CD14-positive monocyte (primary cell): Measurements from ENCODE around the gene ACTG1. TPM values are rescaled to one million over a fixed set of nuclear protein-coding genes. Genes with fewer than 3 reads are reported as not detected.

Experiments
- DNase-seq, 3 donors: peaks; one replicate each; pipeline ENCODE4 v3.0.0-alpha.2; 2011 to 2022
- H2AFZ ChIP-seq: 2 replicates; pipeline ENCODE4 v1.6.0; 2012; ENCODE audit warnings: mild to moderate bottlenecking, low read depth, low read length, inconsistent platforms; ENCODE audit not compliant: insufficient read depth, poor library complexity, severe bottlenecking
- H3K27ac ChIP-seq, 2 donors: 1 replicate in 1 of 2; 2 replicates in 1 of 2; pipeline ENCODE4 v1.5.1; 2012 to 2013; ENCODE audit warnings: low read length in 2 of 2, control low read depth in 1 of 2, inconsistent platforms in 1 of 2, low read depth in 1 of 2, mild to moderate bottlenecking in 1 of 2
- H3K27me3 ChIP-seq, 2 donors: one replicate each; pipeline versions ENCODE4 v1.6.0 to v1.6.1; 2011 to 2013; ENCODE audit warnings: low read length in 2 of 2; ENCODE audit not compliant: control insufficient read depth in 2 of 2, insufficient read depth in 2 of 2
- H3K36me3 ChIP-seq, 2 donors: replicated peaks in 1 of 2; 1 replicate in 1 of 2; 2 replicates in 1 of 2; pipeline versions ENCODE4 v1.5.1 to v1.6.1; 2012 to 2013; ENCODE audit warnings: low read length in 2 of 2, control low read depth in 1 of 2, inconsistent platforms in 1 of 2, mild to moderate bottlenecking in 1 of 2; ENCODE audit not compliant: insufficient read depth in 2 of 2, control insufficient read depth in 1 of 2
- H3K4me1 ChIP-seq, 2 donors: 1 replicate in 1 of 2; 2 replicates in 1 of 2; pipeline versions ENCODE4 v1.5.1 to v1.6.1; 2012 to 2013; ENCODE audit warnings: low read length in 2 of 2, control low read depth in 1 of 2, inconsistent platforms in 1 of 2, mild to moderate bottlenecking in 1 of 2, moderate library complexity in 1 of 2; ENCODE audit not compliant: insufficient read depth in 2 of 2, control insufficient read depth in 1 of 2
- H3K4me2 ChIP-seq: replicated peaks from 2 replicates; pipeline ENCODE3; 2012; ENCODE audit warnings: low read length, moderate library complexity, mild to moderate bottlenecking; ENCODE audit not compliant: poor library complexity, severe bottlenecking; ENCODE audit errors: extremely low read depth
- H3K4me3 ChIP-seq, 3 experiments: fragments of 200-600 bp in 1 of 3; sonication (generic) in 1 of 3; replicated peaks in 1 of 3; 1 replicate in 2 of 3; 2 replicates in 1 of 3; pipeline ENCODE4 v1.5.1; 2011 to 2013; ENCODE audit warnings: low read length in 3 of 3, mild to moderate bottlenecking in 3 of 3, control low read depth in 2 of 3, low read depth in 2 of 3, inconsistent platforms in 1 of 3, moderate library complexity in 1 of 3
- H3K79me2 ChIP-seq: 2 replicates; pipeline ENCODE4 v1.6.0; 2012; ENCODE audit warnings: mild to moderate bottlenecking, control low read depth, inconsistent platforms, low read length, moderate library complexity; ENCODE audit not compliant: insufficient read depth
- H3K9ac ChIP-seq: 2 replicates; pipeline ENCODE4 v1.6.0; 2017; ENCODE audit warnings: low read length, mild to moderate bottlenecking; ENCODE audit not compliant: insufficient read depth, poor library complexity, severe bottlenecking
- H3K9me3 ChIP-seq, 2 donors: replicated peaks in 1 of 2; 1 replicate in 1 of 2; 2 replicates in 1 of 2; pipeline versions ENCODE4 v1.5.1 to v1.6.1; 2012 to 2013; ENCODE audit warnings: low read length in 2 of 2, control low read depth in 1 of 2; ENCODE audit not compliant: control insufficient read depth in 1 of 2, insufficient read depth in 1 of 2
- H4K20me1 ChIP-seq: 2 replicates; pipeline ENCODE4 v1.6.0; 2012; ENCODE audit warnings: mild to moderate bottlenecking, low read length, control low read depth, moderate library complexity; ENCODE audit not compliant: insufficient read depth
- H3K27ac Mint-ChIP-seq, 7 donors: one replicate each; pipeline ENCODE4 v1.8.0; 2020; ENCODE audit warnings: mild to moderate bottlenecking in 7 of 7, mixed read lengths in 7 of 7, moderate library complexity in 6 of 7, inconsistent platforms in 2 of 7
- H3K27me3 Mint-ChIP-seq, 3 donors: one replicate each; pipeline ENCODE4 v1.8.0; 2021 to 2022; ENCODE audit warnings: low read depth in 3 of 3, mild to moderate bottlenecking in 3 of 3, mixed read lengths in 3 of 3, moderate library complexity in 3 of 3, inconsistent platforms in 1 of 3
- H3K36me3 Mint-ChIP-seq, 2 donors: one replicate each; pipeline ENCODE4 v1.8.0; 2020; ENCODE audit warnings: mixed read lengths in 2 of 2, inconsistent platforms in 1 of 2, mild to moderate bottlenecking in 1 of 2
- H3K4me1 Mint-ChIP-seq: one replicate; pipeline ENCODE4 v1.8.0; 2020; ENCODE audit warnings: mild to moderate bottlenecking, mixed read lengths
- H3K4me3 Mint-ChIP-seq, 2 donors: one replicate each; pipeline ENCODE4 v1.8.0; 2020; ENCODE audit warnings: mild to moderate bottlenecking in 2 of 2, mixed read lengths in 2 of 2, moderate library complexity in 1 of 2
- H3K9me3 Mint-ChIP-seq, 7 donors: one replicate each; pipeline ENCODE4 v1.8.0; 2020 to 2022; ENCODE audit warnings: mixed read lengths in 7 of 7, mild to moderate bottlenecking in 6 of 7, moderate library complexity in 6 of 7, inconsistent platforms in 2 of 7
- CTCF ChIP-seq: fragments of 200-600 bp; IDR thresholded peaks from one replicate; pipeline ENCODE4 v1.8.0; 2022; ENCODE audit warnings: antibody characterized with exemption, mild to moderate bottlenecking
- WGBS: methylation state at CpG from one replicate; pipeline ENCODE4 v1.1.5; 2013; ENCODE audit warnings: missing lambda C conversion rate; ENCODE audit not compliant: insufficient coverage; 5-methylcytosine and 5-hydroxymethylcytosine counted together
- intact Hi-C, 2 donors: fragments of 100-400 bp; cut with micrococcal nuclease; formaldehyde crosslinking; loops; one replicate each; pipeline versions ENCODE4 v1.15.0 to v1.15.1; 2023
- polyA plus RNA-seq, 3 donors: library from polyadenylated mRNA; depleted of rRNA in 1 of 3; unstranded in 2 of 3; stranded (reverse) in 1 of 3; fragments of 300-500 nt in 2 of 3; fragments of >200 nt in 1 of 3; fragmentation: Illumina TruSeq in 2 of 3; gene quantifications; 1 replicate in 2 of 3; 2 replicates in 1 of 3; pipeline ENCODE4 v1.2.3, GENCODE V29; 2012 to 2021

The ACTG1 gene
- polyA plus RNA-seq, 3 donors: 1,133 to 3,195 (median 1,620) TPM

GRCh38 chr17:81473019-81473418 is 39.6 kb downstream of the ACTG1 start:
- TF ChIP-seq CTCF: no peak
- Mint-ChIP-seq H3K27me3 (peaks cover 7 to 10% (median 9%) of the 10 kb centered on the region in 3 donors), H3K9me3 (peaks cover 3 to 11% (median 6%) of the 10 kb centered on the region in 7 donors), H3K4me1 (peaks cover 3% of the 10 kb centered on the region), H3K27ac (no peak overlapping the region), H3K4me3 (peak overlapping the region in 1 of 2 donors; percentile 41), H3K36me3 (no peaks in the 10 kb centered on the region)
- intact Hi-C loops: loop anchor here in 1 of 2 donors (5.0 kb wide), 1 partner anchor 66 kb away; no protein-coding TSS in a partner anchor
- 96% methylated on average over 5 of the region's 8 CpGs for WGBS
- H3K27me3 ChIP-seq: no peaks in the 10 kb centered on the region
- no peak for DNase-seq
- H3K9me3 ChIP-seq: peaks cover 0 to 3% of the 10 kb centered on the region in 2 donors
- H3K9ac ChIP-seq: no peak overlapping the region
- no peak overlapping the region for H3K27ac ChIP-seq
- H3K4me2 ChIP-seq: no peak overlapping the region
- no peaks in the 10 kb centered on the region for H3K79me2 ChIP-seq
- H4K20me1 ChIP-seq: no peaks in the 10 kb centered on the region
- H3K36me3 ChIP-seq: no peaks in the 10 kb centered on the region
- no peak overlapping the region for H2AFZ ChIP-seq
- no peak overlapping the region for H3K4me3 ChIP-seq
- peaks cover 4 to 5% of the 10 kb centered on the region in 2 donors for H3K4me1 ChIP-seq

GRCh38 chr17:81471818-81472456 is 40.7 kb downstream of the ACTG1 start:
- Histone ChIP-seq H3K79me2 (no peaks in the 10 kb centered on the region), H3K9me3 (peaks cover 0 to 3% of the 10 kb centered on the region in 2 donors), H2AFZ (no peak overlapping the region), H3K9ac (no peak overlapping the region), H3K4me1 (peaks cover 4 to 5% of the 10 kb centered on the region in 2 donors), H3K4me2 (no peak overlapping the region), H3K27me3 (no peaks in the 10 kb centered on the region), H3K36me3 (no peaks in the 10 kb centered on the region), H4K20me1 (no peaks in the 10 kb centered on the region), H3K27ac (no peak overlapping the region), H3K4me3 (no peak overlapping the region)
- H3K27me3 Mint-ChIP-seq: peaks cover 5 to 9% (median 5%) of the 10 kb centered on the region in 3 donors
- 89% methylated on average over 21 of the region's 28 CpGs for WGBS
- peak; percentile 19 to 42 (median 24) for DNase-seq
- TF ChIP-seq CTCF: no peak
- peaks cover 3% of the 10 kb centered on the region for H3K4me1 Mint-ChIP-seq
- H3K9me3 Mint-ChIP-seq: peaks cover 3 to 10% (median 5%) of the 10 kb centered on the region in 7 donors
- intact Hi-C loops: loop anchor here in 1 of 2 donors (5.0 kb wide), 1 partner anchor 65 kb away; no protein-coding TSS in a partner anchor
- H3K4me3 Mint-ChIP-seq: no peak overlapping the region
- peaks cover 0 to 6% of the 10 kb centered on the region in 2 donors for H3K36me3 Mint-ChIP-seq
- H3K27ac Mint-ChIP-seq: no peak overlapping the region
